NCI-H146 treated with DMSO at 0.1 percent for 48 hours (cell line): Measurements from ENCODE around the gene SDK1.
"Not testable (repeated sequence)": the region's sequence is repeated elsewhere in the genome, so short reads cannot be mapped to it uniquely, and the experiment has no call there.

ENCODE experiments used
- DNase-seq: peaks from one replicate; lab custom pipeline; 2025; ENCODE audit not compliant: unreplicated experiment; lab: John Stamatoyannopoulos, UW

Gene SDK1

GRCh38 chr7:3643091-3643490 is 342.0 kb downstream of the SDK1 start:
- no peak for DNase-seq

GRCh38 chr7:3648276-3648675 is 347.2 kb downstream of the SDK1 start:
- no peak for DNase-seq

- no peak for DNase-seq
These were observed 348.2 kb downstream of the SDK1 start for GRCh38 chr7:3649250-3649649.

- no peak for DNase-seq
These were observed 348.8 kb downstream of the SDK1 start for GRCh38 chr7:3649678-3650440.

GRCh38 chr7:3650844-3651243 is 349.8 kb downstream of the SDK1 start:
- DNase-seq: no peak

GRCh38 chr7:3655635-3656034 is 354.6 kb downstream of the SDK1 start:
- no peak for DNase-seq

- no peak for DNase-seq
These were observed 356.2 kb downstream of the SDK1 start for GRCh38 chr7:3657206-3657605.

GRCh38 chr7:3668743-3669142 is 367.7 kb downstream of the SDK1 start:
- no peak for DNase-seq

GRCh38 chr7:3670898-3671297 is 369.8 kb downstream of the SDK1 start:
- DNase-seq: no peak

- DNase-seq: no peak
These were observed 372.5 kb downstream of the SDK1 start for GRCh38 chr7:3673524-3673923.

- DNase-seq: no peak
These were observed 377.3 kb downstream of the SDK1 start for GRCh38 chr7:3678314-3678810.

GRCh38 chr7:3682028-3682710 is 381.1 kb downstream of the SDK1 start:
- DNase-seq: no peak

- DNase-seq: no peak
These were observed 382.8 kb downstream of the SDK1 start for GRCh38 chr7:3683546-3684539.

- DNase-seq: no peak
These were observed 387.0 kb downstream of the SDK1 start for GRCh38 chr7:3688071-3688470.

- no peak for DNase-seq
These were observed 387.8 kb downstream of the SDK1 start for GRCh38 chr7:3688842-3689241.

GRCh38 chr7:3691478-3692158 is 390.6 kb downstream of the SDK1 start:
- DNase-seq: peak; percentile 85

GRCh38 chr7:3695602-3696001 is 394.6 kb downstream of the SDK1 start:
- peak; percentile 3 for DNase-seq

- no peak for DNase-seq
These were observed 395.1 kb downstream of the SDK1 start for GRCh38 chr7:3696113-3696512.

GRCh38 chr7:3697472-3697871 is 396.4 kb downstream of the SDK1 start:
- DNase-seq: no peak

GRCh38 chr7:3705258-3705657 is 404.2 kb downstream of the SDK1 start:
- no peak for DNase-seq

- not testable (repeated sequence) for DNase-seq
These were observed 405.0 kb downstream of the SDK1 start for GRCh38 chr7:3706091-3706490.
